GM18505 (cell line): Measurements from ENCODE around the gene MMEL1.
A peak's percentile ranks its signal among the peaks of the same experiment; 100 is the strongest.

ENCODE experiments used
- ATAC-seq: cut with Tn5 transposase; IDR thresholded peaks from one replicate; pipeline ENCODE4 v1.9.1; 2021; ENCODE audit not compliant: unreplicated experiment
- POLR2A ChIP-seq: IDR thresholded peaks from 4 replicates; pipeline ENCODE4 v1.6.1; 2011; ENCODE audit warnings: borderline replicate concordance; ENCODE audit not compliant: insufficient read depth, insufficient read length; ENCODE audit errors: extremely low read depth

MMEL1 gene

DNA sequence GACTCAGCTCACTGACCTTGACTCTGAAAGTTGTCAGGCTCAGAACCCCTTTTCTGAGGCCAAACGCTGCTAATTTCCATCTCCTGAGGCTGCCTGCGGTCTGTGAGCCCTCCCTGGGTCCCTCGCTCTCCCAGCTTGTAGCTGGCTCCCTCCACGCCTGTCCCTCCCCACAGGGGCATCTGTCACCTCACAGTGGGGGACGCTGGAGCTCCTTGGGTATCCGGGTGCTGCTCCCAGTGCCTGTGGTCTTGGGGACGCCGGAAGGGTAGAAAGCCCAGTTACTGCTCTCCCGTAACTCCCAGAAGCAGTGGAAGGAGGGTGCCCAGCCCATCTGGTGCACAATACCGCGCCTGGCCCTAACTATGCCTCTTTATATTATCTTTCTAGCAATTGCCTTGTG, 13.0 kb upstream of the MMEL1 start:
- no peak for TF ChIP-seq POLR2A
- ATAC-seq: no peak

DNA sequence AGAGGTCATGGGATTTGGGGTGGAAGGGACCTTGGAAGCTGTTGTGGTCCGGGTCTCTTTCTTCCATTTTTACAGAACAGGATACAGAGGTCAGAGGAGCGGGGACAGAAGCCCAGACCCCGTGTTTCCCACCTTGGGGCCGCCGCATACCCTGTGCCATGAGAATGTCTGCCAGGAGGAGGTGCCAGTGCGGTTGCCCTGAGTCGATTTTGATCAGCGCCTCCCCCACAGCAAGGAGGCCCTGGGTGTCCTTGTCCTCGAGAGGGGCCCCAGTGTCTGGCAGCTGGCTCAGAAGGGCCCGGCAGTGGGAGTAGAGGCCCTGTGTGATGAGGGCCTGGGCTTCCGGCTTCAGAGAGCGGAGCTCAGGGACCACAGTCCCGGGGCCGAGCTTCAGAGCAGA, 12.3 kb upstream of the MMEL1 start:
- TF ChIP-seq POLR2A: no peak

GRCh38 chr1:2644591-2645101, 11.8 kb upstream of the MMEL1 start:
- no peak for TF ChIP-seq POLR2A
- ATAC-seq: no peak

More for the DNA sequence above, 12.3 kb upstream of the MMEL1 start:
- ATAC-seq: no peak

- TF ChIP-seq POLR2A: no peak
- no peak for ATAC-seq
Measured at GRCh38 chr1:2644171-2644570, 11.4 kb upstream of the MMEL1 start.

DNA sequence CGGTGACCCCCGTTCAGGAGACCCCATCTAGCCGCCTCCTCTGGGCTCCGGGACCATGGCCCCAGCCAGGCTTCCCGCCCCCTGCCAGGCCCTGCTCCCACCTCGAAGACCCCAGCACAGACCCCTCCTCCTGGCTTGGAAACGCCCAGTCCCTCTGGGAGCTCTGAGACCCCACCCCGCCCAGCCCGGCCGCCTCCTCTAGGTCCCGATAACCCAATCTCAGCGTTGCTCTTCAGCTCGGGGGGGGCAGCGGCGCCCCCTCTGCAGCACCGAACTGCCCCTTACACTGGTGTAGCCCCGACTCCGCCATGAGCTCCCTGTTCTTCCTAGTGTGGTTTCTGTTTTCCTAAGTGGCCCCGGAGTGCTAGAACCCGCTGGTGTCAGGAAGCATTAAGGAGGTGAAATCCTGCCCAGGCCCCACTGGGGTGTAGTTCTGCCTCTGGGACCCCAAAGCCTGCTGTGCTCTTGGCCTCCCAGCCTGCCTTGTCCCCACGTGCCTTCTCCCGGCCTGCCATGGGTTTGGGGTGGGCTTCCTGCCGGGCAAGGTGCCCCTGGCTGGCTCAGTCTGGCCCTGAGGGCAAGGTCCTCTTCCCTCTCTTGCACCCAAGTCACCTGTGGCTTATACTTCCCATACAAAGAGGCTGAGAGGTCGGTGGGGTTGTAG, 10.7 kb upstream of the MMEL1 start:
- ATAC-seq: no peak
- TF ChIP-seq POLR2A: no peak

- ATAC-seq: peak; percentile 77
- peak; percentile 78 for TF ChIP-seq POLR2A
Measured at GRCh38 chr1:2642560-2643413, 10.0 kb upstream of the MMEL1 start.

DNA sequence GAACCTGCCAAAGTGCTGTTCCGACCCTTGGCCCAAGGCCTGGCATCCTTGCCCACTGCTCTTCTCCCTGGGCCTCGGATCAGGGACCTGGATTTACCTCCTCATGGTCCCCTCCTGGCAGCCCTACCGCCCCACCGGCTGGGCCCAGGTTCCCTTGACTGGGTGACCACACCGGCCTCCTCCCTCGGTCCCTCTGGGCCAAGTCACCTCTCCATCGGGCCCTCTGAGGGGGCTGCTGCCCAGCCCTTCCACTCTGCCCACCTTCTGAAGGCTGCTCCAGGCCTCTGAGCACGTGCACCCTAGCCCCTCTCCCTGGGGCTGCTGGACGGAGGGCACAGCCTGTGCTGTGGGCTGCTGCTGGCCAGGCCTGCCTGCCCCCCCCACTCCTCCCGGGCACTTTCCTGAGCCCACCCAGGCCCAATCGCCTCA, 9.3 kb upstream of the MMEL1 start:
- ATAC-seq: no peak

DNA sequence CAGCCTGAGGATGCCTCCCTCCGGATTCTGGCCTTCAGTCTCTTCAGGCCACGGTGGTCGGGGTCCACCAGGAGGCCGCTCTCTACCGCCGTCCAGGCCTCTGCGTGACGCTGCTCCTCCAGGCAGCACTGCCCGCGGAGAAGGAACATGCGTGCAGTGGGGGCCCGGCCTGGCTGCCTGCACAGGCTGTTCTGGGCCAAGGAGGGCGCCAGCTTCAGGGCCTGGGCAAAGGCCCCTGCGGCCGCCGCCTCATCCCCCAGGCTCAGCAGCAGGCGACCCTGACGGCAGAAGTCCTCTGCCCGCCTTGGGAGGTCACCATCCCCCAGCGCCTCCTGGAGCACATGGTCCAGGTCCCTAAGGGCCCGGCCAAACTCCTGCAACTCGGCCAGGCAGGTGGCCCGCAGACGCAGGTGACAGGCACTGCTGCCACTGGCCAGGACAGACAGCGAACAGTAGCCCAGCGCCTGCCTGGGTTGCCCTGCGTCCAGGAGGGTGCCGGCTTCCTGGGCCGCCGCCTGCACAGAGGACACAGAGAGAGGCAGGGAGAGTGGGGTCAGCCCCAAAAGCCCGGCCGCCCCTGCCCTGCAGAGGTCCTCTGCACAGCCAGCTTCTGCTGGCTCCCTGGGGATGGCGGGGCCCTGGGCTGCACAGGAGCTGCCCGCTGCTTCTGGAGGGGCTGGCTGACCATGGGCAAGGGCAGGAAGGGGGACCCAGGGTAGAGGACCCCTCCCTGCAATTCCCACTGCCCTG, 8.7 kb upstream of the MMEL1 start:
- ATAC-seq: no peak
- TF ChIP-seq POLR2A: no peak

More for the DNA sequence above, 9.3 kb upstream of the MMEL1 start:
- no peak for TF ChIP-seq POLR2A

DNA sequence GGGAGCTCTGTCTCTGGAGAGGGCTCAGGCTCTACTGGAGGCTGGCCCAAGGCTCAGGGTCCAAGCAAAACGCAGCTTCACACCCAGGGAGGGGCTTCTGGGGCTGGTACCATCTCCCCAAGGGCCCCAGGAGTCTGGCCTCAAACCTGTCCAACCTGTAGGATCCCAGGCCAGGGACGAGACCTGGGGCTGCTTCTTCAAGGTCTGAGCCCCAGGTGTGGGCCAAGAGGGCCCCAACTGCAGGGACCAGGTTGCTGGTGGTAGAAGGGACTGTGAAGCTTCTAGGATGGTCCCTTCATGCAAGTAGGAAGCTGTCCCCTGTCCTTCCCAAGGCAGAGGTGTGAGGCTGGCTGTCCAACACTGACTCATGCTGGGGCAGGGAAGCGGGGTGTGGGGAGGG, 7.8 kb upstream of the MMEL1 start:
- no peak for ATAC-seq

GRCh38 chr1:2639607-2640521, 7.0 kb upstream of the MMEL1 start:
- ATAC-seq: no peak
- no peak for TF ChIP-seq POLR2A

More for the DNA sequence above, 7.8 kb upstream of the MMEL1 start:
- TF ChIP-seq POLR2A: no peak

- TF ChIP-seq POLR2A: no peak
- ATAC-seq: no peak
Measured at GRCh38 chr1:2639203-2639602, 6.4 kb upstream of the MMEL1 start.

DNA sequence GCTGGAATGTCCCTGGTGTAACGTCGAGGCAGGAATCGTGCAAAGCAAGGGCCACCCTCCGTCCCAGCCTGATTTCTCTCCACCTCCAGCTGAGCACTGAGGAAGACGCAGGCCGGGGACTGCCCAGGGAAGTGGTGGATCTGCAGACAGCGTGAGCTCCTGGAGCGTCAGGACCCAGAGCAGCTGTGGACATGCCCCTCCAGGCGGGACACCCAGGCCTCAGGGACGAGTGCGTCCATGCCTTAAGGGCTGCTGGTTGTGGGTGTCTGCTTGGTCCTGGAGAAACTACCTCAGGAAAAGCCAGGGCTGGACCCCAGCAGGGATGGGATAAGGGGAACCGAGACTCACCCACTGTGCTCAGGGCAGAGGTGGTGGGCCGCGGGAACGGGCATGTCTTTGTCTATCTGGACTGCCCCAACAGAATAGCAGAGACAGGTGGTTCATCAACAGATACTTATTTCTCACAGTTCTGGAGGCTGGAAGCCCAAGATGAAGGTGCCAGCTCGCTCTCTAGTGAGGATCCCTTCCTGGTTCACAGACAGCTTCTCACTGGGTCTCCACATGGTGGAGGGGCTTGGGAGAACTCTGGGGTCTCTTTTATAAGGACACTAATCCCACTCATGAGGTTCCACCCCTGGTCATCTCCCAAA, 5.8 kb upstream of the MMEL1 start:
- no peak for ATAC-seq
- no peak for TF ChIP-seq POLR2A
